Measurements from ENCODE around the gene TMEM260.
"Not testable (repeated sequence)": the region's sequence is repeated elsewhere in the genome, so short reads cannot be mapped to it uniquely, and the experiment has no call there.

TMEM260 gene

GRCh38 chr14:56598519-56598918 is 18.9 kb downstream of the TMEM260 start:
- DNase-seq (ENCODE audit: low read depth), result no peak

GRCh38 chr14:56603648-56604047 is 24.1 kb downstream of the TMEM260 start:
- DNase-seq (ENCODE audit: low read depth), result no peak

- no peak for DNase-seq (ENCODE audit: low read depth)
These were observed 29.1 kb downstream of the TMEM260 start for GRCh38 chr14:56608689-56609088.

- DNase-seq (ENCODE audit: low read depth), result not testable (repeated sequence)
These were observed 32.1 kb downstream of the TMEM260 start for GRCh38 chr14:56611663-56612062.

GRCh38 chr14:56617084-56617483 is 37.5 kb downstream of the TMEM260 start:
- no peak for DNase-seq (ENCODE audit: low read depth)

- DNase-seq (ENCODE audit: low read depth), result peak; percentile 18
These were observed 51.1 kb downstream of the TMEM260 start for GRCh38 chr14:56630707-56631106.

GRCh38 chr14:56632195-56632594 is 52.6 kb downstream of the TMEM260 start:
- DNase-seq (ENCODE audit: low read depth), result no peak

GRCh38 chr14:56633544-56633943 is 53.9 kb downstream of the TMEM260 start:
- no peak for DNase-seq (ENCODE audit: low read depth)

GRCh38 chr14:56635041-56635440 is 55.4 kb downstream of the TMEM260 start:
- DNase-seq (ENCODE audit: low read depth), result no peak

- no peak for DNase-seq (ENCODE audit: low read depth)
These were observed 67.9 kb downstream of the TMEM260 start for GRCh38 chr14:56647493-56647892.

GRCh38 chr14:56648508-56649301 is 69.1 kb downstream of the TMEM260 start:
- no peak for DNase-seq (ENCODE audit: low read depth)

- DNase-seq (ENCODE audit: low read depth), result no peak
These were observed 69.8 kb downstream of the TMEM260 start for GRCh38 chr14:56649382-56649781.

GRCh38 chr14:56650048-56650447 is 70.5 kb downstream of the TMEM260 start:
- DNase-seq (ENCODE audit: low read depth), result no peak

GRCh38 chr14:56650979-56651378 is 71.4 kb downstream of the TMEM260 start:
- DNase-seq (ENCODE audit: low read depth), result no peak

- DNase-seq (ENCODE audit: low read depth), result no peak
These were observed 78.0 kb downstream of the TMEM260 start for GRCh38 chr14:56657604-56658003.

GRCh38 chr14:56659378-56659777 is 79.8 kb downstream of the TMEM260 start:
- DNase-seq (ENCODE audit: low read depth), result no peak

- DNase-seq (ENCODE audit: low read depth), result peak; percentile 8
These were observed 80.5 kb downstream of the TMEM260 start for GRCh38 chr14:56659964-56660551.

GRCh38 chr14:56660677-56661389 is 81.2 kb downstream of the TMEM260 start:
- no peak for DNase-seq (ENCODE audit: low read depth)

- no peak for DNase-seq (ENCODE audit: low read depth)
These were observed 81.9 kb downstream of the TMEM260 start for GRCh38 chr14:56661478-56661877.

- no peak for DNase-seq (ENCODE audit: low read depth)
These were observed 85.3 kb downstream of the TMEM260 start for GRCh38 chr14:56664811-56665421.

GRCh38 chr14:56666294-56666693 is 86.7 kb downstream of the TMEM260 start:
- DNase-seq (ENCODE audit: low read depth), result no peak

GRCh38 chr14:56666716-56667115 is 87.1 kb downstream of the TMEM260 start:
- no peak for DNase-seq (ENCODE audit: low read depth)

GRCh38 chr14:56667290-56667689 is 87.7 kb downstream of the TMEM260 start:
- DNase-seq (ENCODE audit: low read depth), result not testable (repeated sequence)
